GM18508 (cell line): ENCODE data around the gene CRYGC.

Experiments
- ATAC-seq: cut with Tn5 transposase; IDR thresholded peaks from one replicate; pipeline ENCODE4 v1.9.1; 2021; ENCODE audit warnings: moderate number of reproducible peaks; ENCODE audit not compliant: insufficient read depth, unreplicated experiment

The CRYGC gene

DNA sequence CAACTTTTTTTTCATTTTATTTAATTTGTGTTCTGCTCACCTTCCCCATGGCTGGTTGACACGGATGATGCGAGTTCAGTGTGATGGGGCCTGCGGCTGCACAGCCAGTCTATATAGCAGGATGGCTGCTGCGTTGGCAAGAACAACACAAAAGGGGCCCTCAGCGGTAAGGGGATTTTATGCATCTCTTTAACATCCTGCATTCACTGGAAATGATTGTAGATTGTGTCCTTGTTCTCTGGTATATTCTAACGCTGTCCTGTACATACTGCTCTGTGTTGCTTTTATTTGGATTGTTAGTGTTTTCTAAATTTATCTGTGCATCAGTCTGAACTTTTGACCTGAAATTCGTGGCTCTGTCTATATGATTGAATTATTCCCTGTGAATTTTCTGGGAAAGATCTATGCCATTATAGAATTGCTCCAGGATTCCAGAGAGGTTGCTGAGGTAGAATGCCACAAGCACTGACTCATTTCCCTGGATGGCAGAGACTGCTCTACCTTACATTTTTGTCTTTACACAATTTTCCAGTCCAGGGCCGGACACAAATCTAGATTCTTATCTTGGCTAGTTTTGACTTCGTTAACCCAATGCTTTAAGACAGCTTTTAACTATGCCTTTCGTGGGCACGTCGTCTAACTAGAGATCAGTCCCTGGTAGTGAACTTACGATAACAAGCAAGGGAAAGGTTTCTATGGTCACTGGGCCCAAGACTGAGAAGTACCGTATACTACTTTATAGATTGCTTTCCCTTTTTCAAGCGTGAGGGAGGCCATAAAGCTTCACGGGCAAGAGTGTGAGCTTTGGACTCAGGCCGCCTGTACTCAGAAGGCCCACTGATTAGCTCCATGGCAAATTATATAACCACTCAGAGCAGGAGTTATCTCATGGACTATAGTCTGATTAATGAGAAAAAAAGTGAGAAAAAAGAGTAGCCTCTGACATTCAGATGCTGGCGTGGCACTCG, at the start of gene CRYGC:
Gene CRYGC (minus strand): TSS at position 85 of the 968 bp plus-strand sequence. CDS start 36 bp downstream, at position 49.
- no peak for ATAC-seq

GRCh38 chr2:208179028-208179609, 49.5 kb upstream of the CRYGC start:
- ATAC-seq, result no peak

GRCh38 chr2:208175840-208176153, 46.2 kb upstream of the CRYGC start:
- ATAC-seq, result no peak

DNA sequence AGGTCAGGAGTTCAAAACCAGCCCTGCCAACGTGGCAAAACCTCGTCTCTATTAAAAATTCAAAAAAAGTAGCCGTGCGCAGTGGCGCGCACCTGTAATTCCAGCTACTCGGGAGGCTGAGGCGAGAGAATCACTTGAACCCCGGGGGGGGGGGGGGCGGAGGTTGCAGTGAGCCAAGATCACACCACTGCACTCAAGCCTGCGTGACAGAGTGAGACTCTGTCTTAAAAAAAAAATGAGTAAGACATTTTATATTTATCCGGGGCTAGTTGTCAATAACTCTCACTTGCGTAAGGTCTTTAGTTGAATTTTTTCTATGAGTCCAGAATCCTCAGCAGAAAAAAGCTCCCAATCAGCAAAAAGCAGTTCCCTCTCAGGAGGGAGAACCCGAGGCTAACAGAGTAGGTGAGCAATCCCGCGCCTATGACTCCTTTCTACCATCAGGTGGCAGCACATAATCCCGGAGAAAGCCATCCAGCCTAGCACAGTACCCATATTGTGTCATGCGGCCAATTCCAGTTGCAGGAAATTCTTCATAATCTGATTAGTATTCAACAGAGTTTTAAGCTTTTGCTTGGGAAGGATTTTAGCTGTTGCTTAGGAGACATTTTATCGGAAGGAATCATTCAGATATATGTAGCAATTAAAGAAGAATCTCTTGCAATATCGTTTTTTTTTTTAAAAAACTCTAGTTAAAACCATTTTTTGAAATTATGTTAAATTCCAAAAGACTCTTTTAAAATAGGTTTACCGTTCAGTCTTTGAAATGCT, 45.6 kb upstream of the CRYGC start:
- ATAC-seq, result peak; percentile 92

- ATAC-seq, result no peak
Observed at GRCh38 chr2:208174144-208174543, 44.5 kb upstream of the CRYGC start.

DNA sequence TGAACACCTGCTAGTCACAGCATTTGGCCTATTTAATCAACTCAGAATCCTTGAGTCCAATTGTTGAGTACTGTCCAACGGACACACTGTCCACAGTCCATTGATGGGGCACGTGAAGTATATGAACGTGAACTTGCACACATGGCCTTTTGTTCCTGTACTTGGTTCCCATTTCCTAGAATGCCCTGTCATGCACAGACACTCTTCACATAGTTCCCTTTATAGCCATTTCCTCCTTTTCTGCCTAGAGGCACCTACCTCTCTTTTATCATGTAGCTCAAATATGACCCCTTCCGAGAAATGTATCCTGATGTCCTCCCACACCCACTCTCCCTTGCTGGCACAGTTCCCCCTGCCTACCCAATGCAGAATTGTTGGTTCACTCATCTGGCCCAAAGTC, 42.5 kb upstream of the CRYGC start:
- no peak for ATAC-seq

GRCh38 chr2:208164951-208165755, 35.5 kb upstream of the CRYGC start:
- ATAC-seq, result no peak

DNA sequence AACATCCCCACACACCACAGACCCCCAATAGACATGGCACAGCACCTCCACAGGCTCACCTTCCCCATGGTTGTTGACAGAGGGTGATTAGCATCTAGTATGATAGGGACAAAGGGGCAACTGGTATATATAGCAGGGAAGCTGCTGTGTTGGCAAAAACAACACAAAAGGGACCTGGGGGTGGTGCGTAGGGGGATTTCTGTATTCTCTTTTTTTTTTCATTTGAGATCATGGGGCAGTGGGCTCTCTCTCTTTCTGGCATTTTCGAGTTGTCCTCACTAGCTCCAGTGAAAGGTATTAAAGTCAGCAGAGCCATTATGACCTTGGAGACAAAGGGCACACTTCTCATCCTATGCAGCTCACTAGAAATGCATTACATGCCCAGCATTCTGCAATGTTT, 33.9 kb upstream of the CRYGC start, which contains the start of gene CRYGA:
Gene CRYGA (minus strand): TSS at position 101 of the 400 bp plus-strand sequence. CDS start 33 bp downstream, at position 68.
- ATAC-seq, result no peak

DNA sequence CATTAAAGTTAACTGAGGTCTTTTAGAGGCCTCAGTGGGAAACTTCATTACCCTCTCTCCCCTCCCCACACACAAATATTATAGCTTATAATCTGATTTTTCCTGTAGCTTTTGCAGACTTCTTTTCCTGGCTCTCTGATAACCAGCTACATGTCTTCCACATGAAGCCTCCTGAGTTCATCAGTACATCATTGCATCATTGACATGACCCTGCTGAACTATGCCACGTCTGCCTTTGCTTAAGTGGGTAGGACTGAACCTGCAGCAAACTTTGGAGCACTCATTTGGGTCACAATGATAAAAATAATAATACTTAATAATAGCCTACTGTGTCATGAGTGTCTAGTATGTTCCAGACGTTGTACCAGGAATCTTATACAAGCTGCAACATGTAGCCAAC, 26.8 kb upstream of the CRYGC start:
- ATAC-seq, result no peak

DNA sequence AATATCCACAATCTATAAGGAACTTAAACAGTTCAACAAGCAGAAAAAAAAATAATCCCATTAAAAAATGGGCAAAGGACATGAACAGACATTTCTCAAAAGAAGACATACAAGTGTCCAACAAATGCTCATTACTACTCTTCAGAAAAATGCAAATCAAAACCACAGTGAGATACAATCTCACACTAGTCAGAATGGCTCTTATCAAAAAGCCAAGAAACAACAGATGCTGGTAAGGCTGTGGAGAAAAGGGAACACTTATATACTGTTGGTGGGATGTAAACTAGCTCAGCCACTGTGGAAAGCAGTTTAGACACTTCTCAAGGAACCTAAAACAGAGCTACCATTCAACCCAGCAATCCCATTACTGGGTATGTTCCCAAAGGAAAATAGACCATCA, 23.5 kb upstream of the CRYGC start:
- ATAC-seq, result no peak

DNA sequence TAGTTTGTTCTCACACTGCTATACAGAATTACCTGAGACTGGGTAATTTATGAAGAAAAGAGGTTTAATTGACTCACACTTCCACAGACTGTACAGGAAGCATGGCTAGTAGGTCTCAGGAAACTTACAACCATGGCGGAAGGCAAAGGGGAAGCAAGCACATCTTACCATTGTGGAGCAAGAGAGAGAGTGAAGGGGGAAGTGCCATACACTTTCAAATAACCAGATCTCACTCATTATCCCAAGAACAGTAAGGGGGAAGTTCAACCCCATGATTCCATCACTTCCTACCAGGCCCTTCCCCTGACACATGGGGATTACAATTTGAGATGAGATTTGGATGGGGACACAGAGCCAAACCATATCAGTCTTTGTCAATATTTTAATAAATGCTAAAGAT, 21.3 kb upstream of the CRYGC start:
- no peak for ATAC-seq

DNA sequence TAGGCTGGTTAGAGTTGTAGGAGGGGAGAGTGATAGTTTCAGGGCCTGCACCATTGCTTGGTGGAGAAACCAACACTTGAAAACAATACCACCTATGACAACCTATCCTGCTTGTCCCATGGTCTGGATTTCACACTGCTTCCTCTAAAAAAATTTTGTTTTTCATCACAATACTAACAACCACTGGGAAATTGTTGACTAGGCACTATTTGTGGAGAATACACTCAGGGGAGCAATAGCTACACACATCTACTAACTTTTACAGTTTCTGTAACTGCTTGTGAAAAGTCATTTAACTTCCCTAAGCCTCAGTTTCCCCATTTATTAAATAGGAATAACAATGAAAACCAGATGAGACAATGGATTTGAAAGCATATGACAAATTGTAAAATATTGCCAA, 20.5 kb upstream of the CRYGC start:
- ATAC-seq, result no peak

- no peak for ATAC-seq
Observed at GRCh38 chr2:208148803-208149202, 19.2 kb upstream of the CRYGC start.

DNA sequence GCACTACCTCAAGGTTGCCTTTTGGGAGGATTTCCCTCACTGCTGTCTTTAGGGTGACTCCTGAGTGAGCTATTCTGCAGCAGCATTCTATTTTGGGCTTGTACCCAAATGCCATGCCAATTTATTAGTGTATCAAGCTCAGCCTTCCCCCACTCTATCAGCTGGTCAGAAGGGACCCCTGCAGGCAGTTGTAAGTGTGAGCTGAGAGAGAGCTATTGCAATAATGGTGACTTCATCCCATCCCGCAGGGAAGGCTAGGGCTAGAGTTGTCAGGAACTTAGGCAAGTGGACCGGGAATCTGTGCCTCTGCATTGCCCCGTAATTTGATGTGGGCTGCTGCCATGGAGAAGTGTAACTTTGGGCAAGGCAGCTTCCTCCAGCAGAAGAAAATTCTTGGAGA, 18.1 kb upstream of the CRYGC start:
- ATAC-seq, result no peak

DNA sequence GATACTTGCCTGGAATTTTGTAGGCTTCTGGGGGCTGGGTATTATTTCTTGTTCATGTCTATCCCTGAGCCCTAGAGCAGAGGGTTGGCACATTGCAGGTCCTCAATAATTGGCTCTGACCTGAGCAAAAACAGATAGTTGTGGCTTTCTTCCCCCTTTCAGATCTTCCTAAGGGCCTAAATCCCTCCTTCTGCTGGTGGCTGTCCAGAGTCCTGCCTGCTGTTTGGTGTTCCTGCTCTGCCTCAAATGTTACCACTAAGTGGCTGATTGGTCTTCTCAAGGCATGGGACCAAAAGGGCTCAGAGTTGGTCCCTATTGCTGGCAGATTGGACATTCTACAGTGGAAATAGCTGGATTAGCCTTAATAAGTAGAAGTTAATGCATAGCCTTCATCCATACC, 17.4 kb upstream of the CRYGC start:
- no peak for ATAC-seq

- ATAC-seq, result no peak
Observed at GRCh38 chr2:208146006-208146405, 16.4 kb upstream of the CRYGC start, which contains the start of gene CRYGB. Gene CRYGB, minus strand, starts transcription at chr2:208146158. Its CDS starts 38 bp downstream, at chr2:208146120.

DNA sequence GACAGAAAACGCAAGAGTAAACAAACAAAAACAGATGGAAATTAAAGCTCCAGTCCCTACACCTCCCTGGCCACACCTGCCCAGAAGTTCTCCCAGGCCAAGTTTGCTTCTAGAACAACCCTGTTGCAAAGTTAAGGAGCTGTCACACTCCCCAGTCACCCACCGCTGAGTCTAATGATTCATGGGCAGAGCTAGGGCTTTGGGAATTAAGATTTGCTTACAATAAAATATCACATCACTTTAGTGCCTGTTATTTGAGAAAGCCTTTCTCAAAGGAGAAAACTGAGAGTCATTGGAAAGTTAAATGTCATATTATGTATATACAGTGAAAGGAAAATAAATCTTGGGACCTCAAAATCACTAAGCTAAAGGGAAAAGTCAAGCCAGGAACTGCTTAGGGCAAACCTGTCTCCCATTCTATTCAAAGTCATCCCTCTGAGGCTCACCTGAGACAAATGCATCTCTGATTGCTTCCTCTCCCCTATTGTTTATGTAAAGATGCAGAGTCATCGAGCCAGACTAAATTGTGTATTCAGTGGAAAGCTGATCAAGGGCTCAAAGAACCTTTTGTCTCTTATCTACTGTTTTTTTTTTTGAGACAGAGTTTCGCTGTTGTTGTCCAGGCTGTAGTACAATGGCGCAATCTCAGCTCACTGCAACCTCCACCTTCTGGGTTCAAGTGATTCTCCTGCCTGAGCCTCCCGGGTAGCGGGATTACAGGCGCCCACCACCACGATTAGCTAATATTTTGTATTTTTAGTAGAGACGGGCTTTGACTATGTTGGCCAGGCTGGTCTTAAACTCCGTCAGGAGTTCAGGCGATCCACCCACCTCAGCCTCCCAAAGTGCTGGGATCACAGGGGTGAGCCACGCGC, 13.5 kb upstream of the CRYGC start:
- no peak for ATAC-seq

DNA sequence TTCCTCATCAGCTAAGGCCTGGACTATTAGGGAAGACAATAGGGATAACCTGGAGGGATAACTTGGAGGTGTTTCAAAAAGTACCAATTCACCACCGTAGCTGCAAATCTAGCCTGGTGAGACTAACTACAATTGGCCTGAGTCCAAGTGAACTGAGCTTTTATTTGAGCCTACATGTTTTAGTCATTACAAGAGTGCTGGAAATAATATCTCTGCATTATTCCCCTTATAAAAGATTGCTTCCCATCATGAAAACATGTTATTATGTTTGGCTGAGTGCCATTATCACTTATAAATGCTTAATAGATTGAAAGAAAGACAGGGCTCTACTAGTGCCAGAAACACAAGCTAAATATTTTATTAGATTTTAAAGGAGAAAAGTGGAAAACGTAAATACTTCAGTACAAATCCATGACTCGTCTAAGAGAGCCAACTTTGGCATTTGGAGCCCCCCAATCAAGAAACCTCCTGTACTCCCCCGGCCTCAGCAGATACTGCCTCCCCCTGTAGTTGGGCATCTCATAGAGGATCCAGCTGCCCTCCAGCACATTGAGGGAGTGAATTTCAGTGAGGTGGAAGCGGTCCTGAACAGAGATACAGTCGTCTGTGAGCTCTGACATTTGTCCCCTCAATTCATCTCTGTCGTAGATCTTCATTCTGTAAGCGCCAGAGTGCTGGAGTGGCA, 12.8 kb upstream of the CRYGC start:
- no peak for ATAC-seq

DNA sequence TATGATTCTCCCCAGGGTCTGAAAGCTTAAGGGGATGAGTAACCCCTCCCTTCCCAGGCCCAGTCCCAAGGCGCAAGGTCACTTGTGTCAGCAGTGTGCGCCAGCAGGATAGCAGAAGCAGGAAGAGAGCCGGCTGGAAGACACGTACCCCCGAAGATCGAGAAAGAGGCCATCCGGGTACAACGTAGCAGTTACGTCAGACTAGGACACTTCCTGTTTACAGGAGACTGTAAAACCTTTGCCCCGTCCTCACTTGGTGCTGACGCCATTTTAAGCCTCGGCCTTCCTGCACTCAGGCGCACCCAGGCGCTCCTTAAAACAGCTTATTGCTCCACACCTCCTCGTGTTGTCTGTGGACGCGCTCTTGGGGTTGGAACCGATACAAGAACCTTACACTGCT, 9.8 kb upstream of the CRYGC start:
- no peak for ATAC-seq
